Dedifferentiated amniotic fluid mesenchymal stem cell (primary cell): ENCODE measurements around the gene SYT4.
"Not testable (repeated sequence)": the region's sequence is repeated elsewhere in the genome, so short reads cannot be mapped to it uniquely, and the experiment has no call there.

Source experiments
- DNase-seq: peaks from one replicate; pipeline ENCODE4 v3.0.0-alpha.2; 2016; ENCODE audit errors: extremely low spot score

SYT4 gene, protein sequence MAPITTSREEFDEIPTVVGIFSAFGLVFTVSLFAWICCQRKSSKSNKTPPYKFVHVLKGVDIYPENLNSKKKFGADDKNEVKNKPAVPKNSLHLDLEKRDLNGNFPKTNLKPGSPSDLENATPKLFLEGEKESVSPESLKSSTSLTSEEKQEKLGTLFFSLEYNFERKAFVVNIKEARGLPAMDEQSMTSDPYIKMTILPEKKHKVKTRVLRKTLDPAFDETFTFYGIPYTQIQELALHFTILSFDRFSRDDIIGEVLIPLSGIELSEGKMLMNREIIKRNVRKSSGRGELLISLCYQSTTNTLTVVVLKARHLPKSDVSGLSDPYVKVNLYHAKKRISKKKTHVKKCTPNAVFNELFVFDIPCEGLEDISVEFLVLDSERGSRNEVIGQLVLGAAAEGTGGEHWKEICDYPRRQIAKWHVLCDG

DNA sequence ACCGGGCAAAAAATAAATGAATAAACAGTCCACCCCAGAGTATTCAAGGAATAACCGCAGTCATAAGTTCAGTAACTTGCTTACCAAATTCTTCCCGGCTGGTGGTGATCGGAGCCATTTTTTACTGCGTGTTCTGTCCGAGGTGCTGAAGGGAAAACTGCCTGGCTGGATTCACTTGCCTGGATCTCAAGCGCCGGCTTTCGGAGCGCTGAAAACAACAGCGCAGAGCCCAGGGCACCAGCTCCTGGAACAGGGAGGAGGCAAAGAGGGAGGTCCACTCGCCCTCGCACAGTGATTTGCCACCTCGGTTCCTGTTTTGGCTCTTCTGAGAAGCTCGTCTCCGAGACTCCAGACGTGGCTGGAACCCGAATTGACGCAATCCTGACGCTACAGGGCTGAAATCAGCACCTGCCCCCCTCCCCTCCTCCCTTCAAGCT is at the start of gene SYT4:
Gene SYT4 (minus strand): TSS at position 327 of the 437 bp plus-strand sequence. CDS start 209 bp downstream, at position 118.
- DNase-seq, result peak; percentile 41

GRCh38 chr18:43322132-43322531 is 44.8 kb upstream of the SYT4 start:
- no peak for DNase-seq

- no peak for DNase-seq
These were observed 37.7 kb upstream of the SYT4 start for GRCh38 chr18:43314941-43315340.

- no peak for DNase-seq
These were observed 35.6 kb upstream of the SYT4 start for GRCh38 chr18:43312891-43313290.

DNA sequence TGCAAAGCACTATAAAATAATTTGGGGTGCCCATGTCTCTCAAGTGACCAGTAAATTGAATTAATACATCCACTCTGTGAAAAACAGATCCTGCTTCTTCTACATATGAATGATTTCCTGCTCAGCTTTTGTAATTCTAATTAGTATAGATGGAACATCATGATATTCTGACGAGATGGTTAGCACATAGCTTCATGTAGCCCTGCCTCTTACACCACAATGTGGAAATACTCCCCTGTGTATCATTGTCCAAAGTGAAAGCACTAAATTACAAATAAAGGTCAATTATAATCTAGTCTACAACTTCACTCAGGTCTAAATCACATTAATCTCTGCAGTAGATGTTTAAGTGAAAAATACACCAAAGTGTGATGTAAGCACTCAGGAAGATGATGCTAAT is 32.9 kb upstream of the SYT4 start:
- no peak for DNase-seq

GRCh38 chr18:43303376-43303775 is 26.1 kb upstream of the SYT4 start:
- no peak for DNase-seq

DNA sequence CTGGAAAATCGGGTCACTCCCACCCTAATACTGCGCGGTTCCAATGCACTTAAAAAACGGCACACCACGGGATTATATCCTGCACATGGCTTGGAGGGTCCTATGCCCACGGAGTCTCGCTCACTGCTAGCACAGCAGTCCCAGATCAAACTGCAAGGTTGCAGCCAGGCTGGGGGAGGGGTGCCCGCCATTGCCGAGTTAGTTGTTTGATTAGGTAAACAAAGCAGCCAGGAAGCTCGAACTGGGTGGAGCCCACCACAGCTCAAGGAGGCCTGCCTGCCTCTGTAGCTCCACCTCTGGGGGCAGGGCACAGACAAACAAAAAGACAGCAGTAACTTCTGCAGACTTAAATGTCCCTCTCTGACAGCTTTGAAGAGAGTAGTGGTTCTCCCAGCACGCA is 8.9 kb upstream of the SYT4 start:
- not testable (repeated sequence) for DNase-seq

GRCh38 chr18:43283299-43283698 is 6.0 kb upstream of the SYT4 start:
- DNase-seq, result no peak

DNA sequence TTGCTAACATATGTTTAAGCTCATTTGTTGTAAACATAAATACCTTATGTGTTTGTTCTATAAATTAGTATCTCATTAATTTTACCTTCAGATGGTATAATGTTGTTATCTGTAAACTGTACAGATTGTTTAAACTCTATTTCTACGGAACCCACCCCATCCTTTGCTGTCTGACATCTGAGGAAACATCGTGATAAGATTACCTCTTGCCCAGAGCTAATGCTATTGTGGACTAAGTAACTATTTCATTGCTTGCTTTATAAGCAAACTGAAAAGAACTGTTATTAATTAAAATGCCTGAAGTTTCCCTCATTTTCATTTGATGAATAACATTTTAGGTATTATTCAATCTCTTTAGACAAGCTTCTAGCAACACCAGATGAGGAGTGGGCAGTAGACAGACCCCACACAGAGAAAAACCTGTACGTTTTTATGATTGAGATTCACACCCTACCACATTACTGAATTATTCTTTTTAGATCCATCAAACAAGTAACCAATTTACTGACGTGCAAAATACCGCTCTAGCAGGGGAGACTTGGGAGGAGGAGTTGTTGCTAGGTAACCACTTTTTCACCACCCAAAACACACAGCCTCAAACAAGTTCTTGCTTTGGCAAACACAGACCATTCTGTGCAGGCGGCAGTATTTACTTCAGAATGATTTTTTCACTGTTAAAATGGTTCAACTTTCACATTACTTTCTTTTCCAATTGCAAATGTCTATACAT is 1.9 kb upstream of the SYT4 start:
- DNase-seq, result no peak

DNA sequence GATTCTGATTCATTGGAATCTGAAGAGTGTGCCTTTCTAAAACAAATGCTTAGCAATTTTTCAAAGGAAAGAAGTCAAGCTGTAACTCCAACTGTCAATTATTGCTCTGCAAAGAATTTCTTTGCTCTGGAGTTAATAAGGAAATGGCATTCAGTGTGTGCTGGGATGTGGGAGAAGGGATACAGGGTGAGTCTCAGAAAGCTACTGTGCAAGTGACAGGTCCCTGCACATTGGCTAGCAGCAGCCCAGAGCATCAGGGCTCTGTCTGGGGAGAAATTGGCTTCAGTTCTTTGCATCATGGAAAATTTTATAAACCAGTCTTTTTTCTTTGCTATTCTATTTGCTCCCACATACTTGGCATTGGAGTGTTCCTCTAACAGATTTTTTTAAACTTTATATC is 1.1 kb upstream of the SYT4 start:
- DNase-seq, result no peak

GRCh38 chr18:43276491-43276890 is 799 bp downstream of the SYT4 start:
- DNase-seq, result no peak

- peak; percentile 13 for DNase-seq
These were observed 1.7 kb downstream of the SYT4 start for GRCh38 chr18:43275546-43275945.

GRCh38 chr18:43274526-43274925 is 2.8 kb downstream of the SYT4 start:
- no peak for DNase-seq

- DNase-seq, result peak; percentile 59
These were observed 5.5 kb downstream of the SYT4 start for GRCh38 chr18:43271593-43272432.

DNA sequence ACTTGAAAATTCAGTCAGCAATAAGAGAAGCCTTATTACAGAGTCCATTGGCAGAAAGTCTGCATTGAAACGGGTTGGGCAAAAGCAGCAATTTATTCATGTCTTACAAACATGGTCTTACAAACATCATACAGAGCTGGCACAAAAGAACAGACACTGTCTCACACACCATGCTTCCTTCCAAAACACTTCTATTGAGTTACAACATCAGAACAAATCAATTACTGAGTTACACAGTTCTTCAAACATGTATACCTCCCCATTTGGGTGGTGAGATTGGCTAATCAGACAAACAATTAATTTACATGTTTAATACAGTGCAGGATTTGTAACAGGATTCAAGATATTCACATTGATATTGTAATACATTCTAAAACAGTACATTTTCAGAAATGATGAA is 9.5 kb downstream of the SYT4 start:
- no peak for DNase-seq

GRCh38 chr18:43265465-43265864 is 11.8 kb downstream of the SYT4 start:
- no peak for DNase-seq

- DNase-seq, result no peak
These were observed 28.6 kb downstream of the SYT4 start for GRCh38 chr18:43248610-43249249.

DNA sequence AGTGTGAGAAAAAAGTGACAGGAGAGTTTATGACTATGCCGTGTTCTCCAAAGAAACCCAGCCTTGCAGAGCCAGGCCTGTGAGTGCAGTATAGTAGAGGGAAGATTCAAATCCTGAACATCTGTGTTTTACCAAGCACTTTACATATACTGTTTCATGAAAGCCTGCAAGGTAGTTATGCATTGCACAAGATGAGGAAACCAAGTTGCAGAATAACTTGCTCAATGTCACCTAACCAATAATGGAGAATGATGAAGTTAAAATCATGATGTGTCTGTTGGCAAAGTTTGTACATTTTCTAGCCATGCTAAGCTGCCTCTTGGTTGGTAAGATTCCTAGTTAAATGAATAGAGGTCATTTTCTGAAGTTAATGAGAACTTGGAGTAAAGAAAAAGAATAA is 29.3 kb downstream of the SYT4 start:
- no peak for DNase-seq

DNA sequence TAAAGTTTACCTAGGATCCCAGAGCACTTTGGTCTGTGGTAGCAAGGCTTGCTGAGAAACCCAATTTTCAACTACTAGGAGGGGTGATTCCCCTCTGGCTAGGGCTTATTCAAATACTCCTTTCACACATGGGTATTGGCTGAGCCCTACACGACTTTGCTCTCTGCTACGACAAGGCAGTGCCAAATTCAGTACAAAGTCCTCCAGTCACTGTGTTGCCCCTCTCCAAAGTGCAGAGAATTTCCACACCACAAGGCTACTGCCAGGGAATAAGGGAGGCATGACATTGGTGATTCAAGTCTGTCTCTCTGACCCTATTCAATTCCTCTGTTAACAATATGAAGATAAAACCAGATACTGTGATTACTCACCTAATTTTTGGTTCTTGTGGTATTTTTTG is 38.9 kb downstream of the SYT4 start:
- DNase-seq, result no peak

DNA sequence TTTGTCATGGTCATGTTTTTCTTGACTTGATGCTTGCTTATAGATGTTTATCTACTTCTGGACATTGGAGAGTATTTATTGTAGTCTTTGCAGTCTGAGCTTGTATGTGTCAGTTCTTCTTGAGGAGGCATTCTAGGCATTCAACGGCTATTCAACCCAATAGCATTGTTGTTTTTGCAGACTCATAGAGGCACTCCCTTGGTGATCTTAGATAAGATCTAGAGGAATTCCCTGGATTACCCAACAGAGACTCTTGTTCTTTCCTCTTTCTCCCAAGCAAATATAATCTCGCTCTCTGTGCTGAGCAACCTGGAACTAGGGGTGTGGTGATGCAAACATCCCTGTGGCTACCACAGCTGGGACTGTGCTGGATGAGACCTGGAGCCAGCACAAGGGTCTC is 40.4 kb downstream of the SYT4 start:
- DNase-seq, result no peak

DNA sequence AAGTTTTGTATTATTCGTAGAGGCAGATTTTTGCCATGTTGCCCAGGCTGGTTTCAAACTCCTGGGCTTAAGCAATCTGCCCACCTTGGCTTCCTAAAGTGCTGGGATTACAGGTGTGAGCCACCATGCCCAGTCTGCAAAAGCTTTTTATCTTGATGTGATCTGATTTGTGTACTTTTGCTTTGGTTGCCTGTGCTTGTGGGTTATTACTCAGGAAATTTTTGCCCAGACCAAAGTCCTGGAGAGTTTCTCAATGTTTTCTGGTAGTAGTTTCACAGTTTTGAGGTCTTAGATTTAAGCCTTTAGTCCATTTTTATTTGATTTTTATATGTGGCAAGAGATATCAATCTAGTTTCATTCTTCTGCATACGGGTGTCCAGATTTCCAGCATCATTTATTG is 42.4 kb downstream of the SYT4 start:
- DNase-seq, result no peak

GRCh38 chr18:43222501-43222900 is 54.8 kb downstream of the SYT4 start:
- DNase-seq, result no peak
